Astrocyte (in vitro differentiated cells and primary cell): Measurements from ENCODE around the gene NMT1. TPM values are rescaled to one million over a fixed set of nuclear protein-coding genes. Genes with fewer than 3 reads are reported as not detected.

ENCODE experiments used
- DNase-seq: peaks from one replicate; pipeline ENCODE4 v3.0.0-alpha.2; 2010; ENCODE audit warnings: low read depth
- FAIRE-seq: peaks from 2 replicates; lab custom pipeline; 2011; peaks lifted over from hg19 to GRCh38; lab: Jason Lieb, UNC
- H2AFZ ChIP-seq: 2 replicates; pipeline ENCODE4 v1.6.0; 2012; ENCODE audit warnings: low read depth, low read length, inconsistent platforms
- H3K27ac ChIP-seq: 2 replicates; pipeline ENCODE4 v1.5.1; 2011; ENCODE audit warnings: low read depth, low read length, inconsistent platforms
- H3K27me3 ChIP-seq: 2 replicates; pipeline ENCODE4 v1.6.0; 2011; ENCODE audit warnings: low read length, inconsistent platforms; ENCODE audit not compliant: insufficient read depth
- H3K36me3 ChIP-seq: 2 replicates; pipeline ENCODE4 v1.5.1; 2011; ENCODE audit warnings: low read length, inconsistent platforms; ENCODE audit not compliant: insufficient read depth
- H3K4me1 ChIP-seq: 2 replicates; pipeline ENCODE4 v1.5.1; 2011; ENCODE audit warnings: low read length, inconsistent platforms; ENCODE audit not compliant: insufficient read depth
- H3K4me2 ChIP-seq: 2 replicates; pipeline ENCODE4 v1.6.0; 2012; ENCODE audit warnings: low read length, inconsistent platforms
- H3K4me3 ChIP-seq: 2 replicates; pipeline ENCODE4 v1.5.1; 2011; ENCODE audit warnings: low read depth, mild to moderate bottlenecking, low read length, inconsistent platforms; ENCODE audit not compliant: insufficient read depth
- H3K79me2 ChIP-seq: 2 replicates; pipeline ENCODE4 v1.6.0; 2012; ENCODE audit warnings: mild to moderate bottlenecking, low read length, inconsistent platforms; ENCODE audit not compliant: insufficient read depth
- H3K9ac ChIP-seq: 2 replicates; pipeline ENCODE4 v1.6.0; 2012; ENCODE audit warnings: mild to moderate bottlenecking, low read length, inconsistent platforms
- H3K9me3 ChIP-seq: 2 replicates; pipeline ENCODE4 v1.5.1; 2012; ENCODE audit warnings: low read depth, mild to moderate bottlenecking, low read length, inconsistent platforms; ENCODE audit not compliant: insufficient read depth
- H4K20me1 ChIP-seq: 2 replicates; pipeline ENCODE4 v1.6.0; 2012; ENCODE audit warnings: low read length, inconsistent platforms; ENCODE audit not compliant: insufficient read depth
- H3K27ac Mint-ChIP-seq: one replicate; pipeline ENCODE4 v1.8.0; 2021; ENCODE audit warnings: mild to moderate bottlenecking, mixed read lengths; ENCODE audit not compliant: unreplicated experiment
- H3K27me3 Mint-ChIP-seq: one replicate; pipeline ENCODE4 v1.8.0; 2021; ENCODE audit warnings: low read depth, mixed read lengths; ENCODE audit not compliant: unreplicated experiment
- H3K36me3 Mint-ChIP-seq: one replicate; pipeline ENCODE4 v1.8.0; 2021; ENCODE audit warnings: low read depth, mixed read lengths; ENCODE audit not compliant: unreplicated experiment
- H3K4me1 Mint-ChIP-seq: one replicate; pipeline ENCODE4 v1.8.0; 2021; ENCODE audit warnings: low read depth, mixed read lengths; ENCODE audit not compliant: unreplicated experiment
- H3K4me3 Mint-ChIP-seq: one replicate; pipeline ENCODE4 v1.8.0; 2021; ENCODE audit warnings: mild to moderate bottlenecking, moderate library complexity, mixed read lengths; ENCODE audit not compliant: unreplicated experiment
- H3K9me3 Mint-ChIP-seq: one replicate; pipeline ENCODE4 v1.8.0; 2021; ENCODE audit warnings: mild to moderate bottlenecking, mixed read lengths; ENCODE audit not compliant: unreplicated experiment
- EZH2 ChIP-seq: IDR thresholded peaks from 2 replicates; pipeline ENCODE4 v1.6.1; 2012; ENCODE audit warnings: mild to moderate bottlenecking, low read length, inconsistent platforms; ENCODE audit not compliant: insufficient read depth
- total RNA-seq: library from RNA; stranded (reverse); gene quantifications from 2 replicates; pipeline ENCODE4 v1.2.1, GENCODE V29; 2021
- TF ChIP-seq, protein P1 (sequence below): IDR thresholded peaks from 2 replicates; pipeline ENCODE4 v1.5.1; 2011; ENCODE audit warnings: low read depth, mild to moderate bottlenecking, inconsistent platforms, low read length, moderate library complexity; ENCODE audit not compliant: insufficient read depth

NMT1 gene
- total RNA-seq, 1 donor from 2014 or later: 114 TPM

DNA sequence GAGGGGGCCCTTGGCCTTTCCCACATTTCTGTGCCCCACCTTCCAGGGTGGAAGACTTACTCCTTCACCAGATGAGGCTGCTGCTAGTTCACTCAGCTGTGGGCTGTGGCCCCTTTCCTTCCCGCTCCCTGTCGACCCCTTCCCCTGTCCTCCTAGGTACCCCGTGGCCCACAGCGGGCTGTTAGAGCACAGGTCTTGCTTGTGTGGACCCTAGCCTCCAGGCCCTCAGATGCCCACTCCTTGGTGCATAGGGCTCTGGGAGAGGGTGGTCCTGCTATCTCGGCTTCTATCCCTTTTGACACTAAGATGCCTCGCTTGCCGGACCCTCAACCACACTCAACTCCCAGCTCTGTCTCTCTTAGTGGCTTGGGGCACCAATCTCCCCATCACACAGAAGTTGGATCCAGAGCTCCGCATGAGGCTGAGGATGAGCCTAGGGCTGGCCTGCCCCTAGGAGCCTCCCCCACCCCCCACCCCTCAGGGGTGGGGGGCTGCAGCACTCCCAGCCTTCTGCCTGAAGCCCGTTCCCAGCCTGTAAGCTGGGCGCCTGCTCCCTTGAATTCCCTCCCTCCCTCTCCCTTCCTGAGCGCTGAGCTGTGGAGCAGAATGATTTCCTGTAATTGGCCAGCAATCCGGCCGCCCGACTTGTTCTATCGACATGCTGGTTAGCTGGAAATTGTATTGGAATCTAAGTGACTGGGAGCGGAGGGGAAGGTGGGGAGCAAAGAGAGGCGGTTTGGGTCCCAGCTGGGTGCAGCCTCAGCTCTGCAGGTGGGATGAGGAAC is 40.6 kb upstream of the NMT1 start:
- Histone ChIP-seq H3K4me2 (peak overlapping the region; percentile 84), H3K9ac (no peak overlapping the region), H3K27me3 (no peaks in the 10 kb centered on the region), H2AFZ (no peak overlapping the region), H3K36me3 (peaks cover 4% of the 10 kb centered on the region), H4K20me1 (peaks cover 10% of the 10 kb centered on the region), H3K79me2 (no peaks in the 10 kb centered on the region), H3K27ac (no peak overlapping the region), H3K4me3 (no peak overlapping the region), H3K4me1 (peaks cover 22% of the 10 kb centered on the region), H3K9me3 (no peaks in the 10 kb centered on the region)
- FAIRE-seq (no peak), DNase-seq (no peak)
- TF ChIP-seq EZH2: no peak
- TF ChIP-seq, protein P1, sequence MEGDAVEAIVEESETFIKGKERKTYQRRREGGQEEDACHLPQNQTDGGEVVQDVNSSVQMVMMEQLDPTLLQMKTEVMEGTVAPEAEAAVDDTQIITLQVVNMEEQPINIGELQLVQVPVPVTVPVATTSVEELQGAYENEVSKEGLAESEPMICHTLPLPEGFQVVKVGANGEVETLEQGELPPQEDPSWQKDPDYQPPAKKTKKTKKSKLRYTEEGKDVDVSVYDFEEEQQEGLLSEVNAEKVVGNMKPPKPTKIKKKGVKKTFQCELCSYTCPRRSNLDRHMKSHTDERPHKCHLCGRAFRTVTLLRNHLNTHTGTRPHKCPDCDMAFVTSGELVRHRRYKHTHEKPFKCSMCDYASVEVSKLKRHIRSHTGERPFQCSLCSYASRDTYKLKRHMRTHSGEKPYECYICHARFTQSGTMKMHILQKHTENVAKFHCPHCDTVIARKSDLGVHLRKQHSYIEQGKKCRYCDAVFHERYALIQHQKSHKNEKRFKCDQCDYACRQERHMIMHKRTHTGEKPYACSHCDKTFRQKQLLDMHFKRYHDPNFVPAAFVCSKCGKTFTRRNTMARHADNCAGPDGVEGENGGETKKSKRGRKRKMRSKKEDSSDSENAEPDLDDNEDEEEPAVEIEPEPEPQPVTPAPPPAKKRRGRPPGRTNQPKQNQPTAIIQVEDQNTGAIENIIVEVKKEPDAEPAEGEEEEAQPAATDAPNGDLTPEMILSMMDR: no peak
- Mint-ChIP-seq H3K36me3 (no peaks in the 10 kb centered on the region), H3K27ac (peak overlapping the region; percentile 59), H3K9me3 (no peaks in the 10 kb centered on the region), H3K4me1 (peaks cover 4% of the 10 kb centered on the region), H3K4me3 (peak overlapping the region; percentile 47), H3K27me3 (peaks cover 26% of the 10 kb centered on the region)

DNA sequence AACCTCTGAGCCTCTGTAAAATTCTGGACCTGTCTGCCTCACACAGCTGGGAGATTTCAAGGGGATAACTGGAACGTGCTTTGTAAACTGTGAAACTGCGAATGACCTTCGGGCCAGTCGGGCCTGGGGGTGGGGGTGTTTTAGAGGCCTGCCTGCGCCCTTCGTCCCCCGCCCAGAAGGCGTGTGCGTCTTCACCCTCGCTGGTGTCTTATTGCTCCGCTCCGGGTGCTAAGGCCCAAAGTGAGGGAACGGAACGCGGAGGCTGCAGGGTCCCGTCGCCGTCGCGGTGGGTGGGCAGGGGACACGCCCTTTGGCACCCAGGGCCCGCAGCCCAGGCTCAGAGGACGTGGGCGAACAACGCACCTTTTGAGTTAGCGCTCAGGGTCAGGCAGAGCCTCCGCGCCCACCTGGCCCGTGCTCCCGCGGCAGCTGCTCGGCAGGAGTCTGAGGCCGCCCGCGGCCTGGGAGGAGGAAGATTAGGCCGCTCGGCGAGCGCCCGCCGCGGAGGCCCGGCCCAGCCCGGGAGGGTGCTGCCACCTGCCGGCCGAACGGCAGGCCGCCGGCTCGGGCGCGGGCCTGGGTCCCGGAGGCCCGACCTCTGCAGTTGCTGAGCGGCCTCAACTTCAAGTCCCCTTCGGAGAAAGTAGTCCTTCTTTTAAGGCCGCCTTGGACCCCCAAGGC is 39.4 kb upstream of the NMT1 start:
- H3K27me3 Mint-ChIP-seq: peaks cover 17% of the 10 kb centered on the region
- H3K4me1 Mint-ChIP-seq: peaks cover 4% of the 10 kb centered on the region

More for the DNA sequence above, 39.4 kb upstream of the NMT1 start:
- H3K4me2 ChIP-seq: peak overlapping the region; percentile 84
- H3K27ac ChIP-seq: no peak overlapping the region
- no peaks in the 10 kb centered on the region for H3K27me3 ChIP-seq
- Mint-ChIP-seq H3K4me3 (no peak overlapping the region), H3K27ac (peak overlapping the region; percentile 3), H3K9me3 (no peaks in the 10 kb centered on the region), H3K36me3 (peaks cover 2% of the 10 kb centered on the region)
- TF ChIP-seq, protein P1: peak; percentile 44
- no peak for TF ChIP-seq EZH2
- peaks cover 7% of the 10 kb centered on the region for H3K36me3 ChIP-seq
- H2AFZ ChIP-seq: peak overlapping the region; percentile 73
- peak overlapping the region; percentile 57 for H3K9ac ChIP-seq
- peaks cover 10% of the 10 kb centered on the region for H4K20me1 ChIP-seq
- no peak for DNase-seq
- peak overlapping the region; percentile 10 for H3K4me3 ChIP-seq
- H3K4me1 ChIP-seq: peaks cover 22% of the 10 kb centered on the region
- H3K9me3 ChIP-seq: no peaks in the 10 kb centered on the region
- FAIRE-seq: no peak
- no peaks in the 10 kb centered on the region for H3K79me2 ChIP-seq
